Measurements from ENCODE around the gene SBK3.
A peak's percentile ranks its signal among the peaks of the same experiment; 100 is the strongest.
"Not testable (repeated sequence)": the region's sequence is repeated elsewhere in the genome, so short reads cannot be mapped to it uniquely, and the experiment has no call there.

SBK3 gene

DNA sequence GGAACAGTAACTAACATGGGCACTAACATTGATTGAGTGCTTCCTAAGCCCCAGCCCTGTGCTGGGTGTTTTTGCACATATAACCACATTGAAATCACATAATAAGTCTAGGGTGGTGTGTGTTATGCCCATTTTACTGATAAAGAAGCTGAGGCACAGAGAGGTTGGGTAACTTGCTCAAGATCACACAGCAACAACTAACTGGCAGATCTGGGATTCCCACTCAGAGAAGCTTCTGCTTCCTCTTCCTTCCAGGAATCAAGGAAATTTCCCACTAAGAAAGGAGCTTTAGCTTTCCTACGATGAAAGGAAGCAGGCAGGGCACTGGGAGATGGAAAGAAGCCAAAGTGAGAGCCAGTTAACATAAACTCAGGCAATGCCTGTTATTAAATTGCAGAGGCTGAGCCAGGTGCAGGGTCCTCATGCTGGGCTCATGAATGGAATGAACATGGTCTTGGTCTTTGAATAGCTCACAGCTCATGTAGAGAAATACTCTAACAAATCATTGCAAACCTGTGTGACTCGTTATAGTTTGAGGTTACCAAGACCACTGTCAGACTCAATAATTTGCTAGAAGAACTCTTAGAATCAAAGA, 47.0 kb downstream of the SBK3 start:
- H3K4me3 ChIP-seq = no peak overlapping the region
- TF ChIP-seq, protein P1, sequence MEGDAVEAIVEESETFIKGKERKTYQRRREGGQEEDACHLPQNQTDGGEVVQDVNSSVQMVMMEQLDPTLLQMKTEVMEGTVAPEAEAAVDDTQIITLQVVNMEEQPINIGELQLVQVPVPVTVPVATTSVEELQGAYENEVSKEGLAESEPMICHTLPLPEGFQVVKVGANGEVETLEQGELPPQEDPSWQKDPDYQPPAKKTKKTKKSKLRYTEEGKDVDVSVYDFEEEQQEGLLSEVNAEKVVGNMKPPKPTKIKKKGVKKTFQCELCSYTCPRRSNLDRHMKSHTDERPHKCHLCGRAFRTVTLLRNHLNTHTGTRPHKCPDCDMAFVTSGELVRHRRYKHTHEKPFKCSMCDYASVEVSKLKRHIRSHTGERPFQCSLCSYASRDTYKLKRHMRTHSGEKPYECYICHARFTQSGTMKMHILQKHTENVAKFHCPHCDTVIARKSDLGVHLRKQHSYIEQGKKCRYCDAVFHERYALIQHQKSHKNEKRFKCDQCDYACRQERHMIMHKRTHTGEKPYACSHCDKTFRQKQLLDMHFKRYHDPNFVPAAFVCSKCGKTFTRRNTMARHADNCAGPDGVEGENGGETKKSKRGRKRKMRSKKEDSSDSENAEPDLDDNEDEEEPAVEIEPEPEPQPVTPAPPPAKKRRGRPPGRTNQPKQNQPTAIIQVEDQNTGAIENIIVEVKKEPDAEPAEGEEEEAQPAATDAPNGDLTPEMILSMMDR (IDR thresholded peaks at IDR 0.05) = no peak
- H3K27ac ChIP-seq = no peak overlapping the region
- no peak for DNase-seq (ENCODE audit: low spot score)

DNA sequence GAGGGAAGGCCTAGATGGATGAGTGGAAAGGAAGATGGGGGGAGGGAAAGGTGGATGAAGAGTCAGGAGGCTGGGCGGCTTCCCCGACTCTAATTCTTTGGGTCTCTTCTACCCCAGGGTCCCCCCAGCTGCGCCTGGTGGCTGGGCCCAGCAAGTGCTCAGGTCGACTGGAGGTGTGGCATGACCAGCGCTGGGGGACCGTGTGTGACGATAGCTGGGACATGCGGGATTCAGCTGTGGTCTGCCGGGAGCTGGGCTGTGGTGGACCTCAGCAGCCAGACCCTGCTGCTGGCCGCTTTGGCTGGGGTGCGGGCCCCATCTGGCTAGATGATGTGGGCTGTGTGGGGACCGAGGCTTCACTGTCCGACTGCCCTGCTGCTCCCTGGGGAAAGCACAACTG, 47.6 kb downstream of the SBK3 start:
- no peak overlapping the region for H3K27ac ChIP-seq
- no peak overlapping the region for H3K4me3 ChIP-seq
- TF ChIP-seq, protein P1 (IDR thresholded peaks at IDR 0.05) = no peak
- no peak for DNase-seq (ENCODE audit: low spot score)

DNA sequence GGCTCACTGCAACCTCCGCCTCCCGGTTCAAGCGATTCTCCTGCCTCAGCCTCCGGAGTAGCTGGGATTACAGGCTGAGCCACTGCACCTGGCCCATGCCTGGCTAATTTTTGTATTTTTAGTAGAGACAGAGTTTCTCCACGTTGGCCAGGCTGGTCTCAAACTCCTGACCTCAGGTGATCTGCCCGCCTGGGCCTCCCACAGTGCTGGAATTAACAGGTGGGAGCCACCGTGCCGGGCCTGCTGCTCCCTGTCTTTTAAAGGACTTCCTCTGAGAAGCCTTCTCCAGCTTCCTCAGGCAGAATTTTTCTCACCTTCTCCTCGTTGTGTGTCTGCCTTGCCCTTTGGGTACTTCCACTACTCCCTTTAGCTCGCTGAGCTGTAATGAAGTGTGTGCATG, 48.5 kb downstream of the SBK3 start:
- not testable (repeated sequence) for H3K27ac ChIP-seq; DNase-seq (ENCODE audit: low spot score)

DNA sequence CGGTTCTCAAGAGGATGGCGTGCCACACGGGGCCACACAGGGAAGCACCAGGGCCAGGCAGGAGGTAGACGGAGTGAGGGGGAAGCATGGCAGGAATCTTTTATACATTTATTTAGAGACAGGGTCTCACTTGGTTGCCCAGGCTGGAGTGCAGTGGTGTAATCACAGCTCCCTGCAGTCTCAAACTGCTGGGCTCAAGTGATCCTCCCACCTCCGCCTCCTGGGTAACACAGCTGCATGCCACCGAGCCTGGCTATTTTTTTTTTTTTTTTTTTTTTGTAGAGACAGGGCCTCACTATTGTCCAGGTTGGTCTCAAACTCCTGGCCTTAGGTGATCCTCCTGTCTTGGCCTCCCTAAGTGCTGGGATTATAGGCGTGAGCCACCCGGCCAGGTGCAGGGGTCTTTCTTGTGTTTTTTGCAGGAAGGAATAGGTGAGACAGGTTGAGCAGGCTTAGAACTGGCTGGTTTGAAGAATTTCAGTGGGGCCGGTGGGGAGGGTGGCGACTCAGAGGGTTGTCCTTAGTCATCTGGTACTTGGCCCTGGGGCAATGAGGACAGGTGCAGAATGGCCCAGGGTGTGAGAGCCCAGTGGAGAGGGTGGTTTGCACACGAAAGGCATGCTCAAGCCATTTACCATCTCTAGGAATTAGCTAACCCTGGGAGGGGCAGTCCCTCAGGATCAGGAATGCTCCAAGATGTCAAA, 49.5 kb downstream of the SBK3 start:
- H3K27ac ChIP-seq = no peak overlapping the region
- TF ChIP-seq, protein P1 (IDR thresholded peaks at IDR 0.05) = no peak
- DNase-seq (ENCODE audit: low spot score) = peak; percentile 62
- H3K4me3 ChIP-seq = no peak overlapping the region

More for the DNA sequence above, 48.5 kb downstream of the SBK3 start:
- H3K4me3 ChIP-seq = not testable (repeated sequence)

DNA sequence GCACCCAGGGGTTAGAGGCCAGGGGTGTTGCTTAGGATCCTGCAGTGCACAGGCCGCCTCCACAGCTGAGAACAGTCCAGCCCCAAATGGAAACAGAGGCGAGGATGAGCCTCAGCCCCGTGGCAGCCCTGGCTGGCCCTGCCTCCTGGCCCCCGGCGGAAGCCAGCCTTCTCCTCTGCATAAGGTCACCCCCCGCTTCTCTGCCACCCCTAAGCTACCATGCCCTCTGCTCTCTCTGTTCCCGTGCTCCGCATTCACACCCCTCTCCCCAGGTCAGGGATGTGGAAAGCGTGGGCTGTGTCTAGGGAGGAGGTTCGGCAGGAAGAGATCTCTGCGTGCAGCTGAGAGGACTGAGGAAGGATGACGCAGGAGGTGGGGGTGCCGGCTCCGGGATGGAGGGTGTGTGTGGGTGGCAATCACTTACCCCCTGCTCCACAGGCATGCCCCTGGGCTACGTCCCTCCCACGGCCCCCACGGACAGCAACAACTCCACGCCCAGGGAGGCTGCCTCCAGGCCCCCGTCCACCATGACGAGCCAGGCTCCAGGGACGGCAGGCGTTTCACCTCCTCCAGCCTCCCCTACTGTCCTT, 51.1 kb downstream of the SBK3 start:
- DNase-seq (ENCODE audit: low spot score) = no peak
- TF ChIP-seq, protein P1 (IDR thresholded peaks at IDR 0.05) = no peak
- H3K27ac ChIP-seq = peak overlapping the region; percentile 58 to 85
- H3K4me3 ChIP-seq = peak overlapping the region; percentile 58

DNA sequence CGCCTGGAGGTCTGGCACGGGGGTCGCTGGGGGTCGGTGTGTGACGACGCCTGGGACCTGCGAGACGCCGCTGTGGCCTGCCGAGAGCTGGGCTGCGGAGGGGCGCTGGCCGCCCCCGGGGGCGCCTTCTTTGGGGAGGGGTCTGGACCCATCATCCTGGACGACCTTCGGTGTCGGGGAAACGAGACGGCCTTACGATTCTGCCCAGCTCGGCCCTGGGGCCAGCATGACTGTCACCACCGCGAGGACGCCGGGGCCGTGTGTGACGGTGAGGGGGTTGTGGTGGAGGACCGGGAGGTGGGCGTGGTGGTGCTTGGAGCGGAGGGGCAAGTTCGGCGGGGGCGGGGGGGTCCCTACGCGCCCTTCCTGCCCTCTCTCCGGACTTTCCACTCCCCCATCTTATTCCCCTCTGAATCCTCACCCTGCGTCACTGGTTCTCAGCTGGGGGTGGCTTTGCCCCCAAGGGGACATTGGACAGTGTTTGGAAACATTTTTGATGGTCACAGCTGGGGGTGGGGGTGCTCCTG, 51.6 kb downstream of the SBK3 start:
- Histone ChIP-seq H3K4me3 (peak overlapping the region; percentile 58), H3K27ac (peak overlapping the region; percentile 58 to 85)
- DNase-seq (ENCODE audit: low spot score) = no peak
- TF ChIP-seq, protein P1 (IDR thresholded peaks at IDR 0.05) = no peak

DNA sequence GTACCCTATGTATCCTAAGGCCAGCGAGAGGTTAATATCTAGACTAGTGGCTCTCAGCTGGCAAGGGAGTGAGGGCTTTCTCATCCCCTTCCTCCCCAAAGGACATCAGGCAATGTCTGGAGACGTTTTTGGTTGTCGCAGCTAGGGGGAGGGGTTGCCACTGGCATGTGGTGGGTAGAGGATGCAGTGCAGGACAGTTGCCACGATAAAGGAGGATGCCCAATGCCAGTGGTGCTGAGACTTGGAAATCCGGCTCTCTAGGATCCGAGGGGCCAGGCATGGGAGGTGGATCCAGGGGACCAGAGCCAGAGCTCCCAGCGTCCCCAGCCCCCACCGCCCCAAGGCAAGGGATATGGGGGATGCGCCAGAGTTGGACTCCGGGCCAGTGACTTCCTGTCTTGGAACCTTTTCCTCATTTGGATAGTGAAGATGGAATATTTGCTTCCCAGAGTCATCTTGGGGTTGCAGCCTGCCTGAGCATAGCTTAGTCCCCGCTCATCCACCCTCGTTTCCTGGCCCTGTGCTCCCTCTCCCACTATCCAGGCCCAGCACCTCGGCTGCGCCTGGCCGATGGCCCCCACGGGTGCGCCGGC, 52.2 kb downstream of the SBK3 start:
- Histone ChIP-seq H3K4me3 (peak overlapping the region; percentile 58), H3K27ac (peak overlapping the region; percentile 58 to 85)
- TF ChIP-seq, protein P1 (IDR thresholded peaks at IDR 0.05) = no peak
- no peak for DNase-seq (ENCODE audit: low spot score)

Data from coronary artery (tissue), 2 donors.